Parietal lobe (tissue), 2 donors: ENCODE data around the gene NECTIN4. TPM values are rescaled to one million over a fixed set of nuclear protein-coding genes. Genes with fewer than 3 reads are reported as not detected.

Experiments
- small RNA-seq: library from RNA; depleted of rRNA; stranded (forward); fragments of <200 nt; gene quantifications from one replicate; pipeline ENCODE3, GENCODE V24; 2014; ENCODE audit warnings: low replicate concordance
- total RNA-seq: library from RNA; depleted of rRNA; stranded (reverse); fragments of >200 nt; gene quantifications from one replicate; pipeline ENCODE4 v1.2.3, GENCODE V29; 2014

The NECTIN4 gene
- not detected for total RNA-seq

GRCh38 chr1:161089251-161089924, at the start of gene NECTIN4:
Gene NECTIN4, minus strand, starts transcription at chr1:161089558. Its CDS starts 262 bp downstream, at chr1:161089296.

GRCh38 chr1:161132410-161133219, 43.3 kb upstream of the NECTIN4 start, which contains the start of gene DEDD:
Gene DEDD, minus strand, starts transcription at chr1:161132667. Its CDS starts 8,205 bp downstream, at chr1:161124462.

GRCh38 chr1:161117759-161118581, 28.6 kb upstream of the NECTIN4 start, which contains the start of the genes NIT1 and PFDN2:
Gene NIT1, plus strand, starts transcription at chr1:161118105. Its CDS starts 72 bp downstream, at chr1:161118177.
Gene PFDN2, minus strand, starts transcription at chr1:161118037. Its CDS starts 11 bp downstream, at chr1:161118026.

GRCh38 chr1:161098210-161099068, 9.1 kb upstream of the NECTIN4 start, which contains the start of gene KLHDC9:
Gene KLHDC9, plus strand, starts transcription at chr1:161098361. Its CDS starts 175 bp downstream, at chr1:161098536.

GRCh38 chr1:161069731-161070270, 19.6 kb downstream of the NECTIN4 start, which contains the start of gene ARHGAP30:
Gene ARHGAP30, minus strand, starts transcription at chr1:161069891. Its CDS starts 267 bp downstream, at chr1:161069624.

GRCh38 chr1:161045736-161046604, 43.4 kb downstream of the NECTIN4 start, which contains the start of gene USF1:
Gene USF1, minus strand, starts transcription at chr1:161045977. Its CDS starts 2,702 bp downstream, at chr1:161043275.

GRCh38 chr1:161038523-161039153, 50.7 kb downstream of the NECTIN4 start, which contains the start of gene TSTD1:
Gene TSTD1, minus strand, starts transcription at chr1:161038964. Its CDS starts 75 bp downstream, at chr1:161038889.

Small RNA genes within 50 kb of the gene (small RNA-seq; reads per million reads assigned to genes)
- not detected for gene AL591806.2

Other genes starting within 250 kb of the NECTIN4 start
- gene CD244, start 226.7 kb downstream of the NECTIN4 start, total RNA-seq: not detected
- not detected for gene ITLN1, start 204.4 kb downstream of the NECTIN4 start, total RNA-seq
- not detected for gene ITLN2, start 134.7 kb downstream of the NECTIN4 start, total RNA-seq
- gene F11R, start 68.4 kb downstream of the NECTIN4 start, total RNA-seq: 18.8 TPM
- 35.1 TPM for gene TSTD1, start 50.6 kb downstream of the NECTIN4 start, total RNA-seq
- 121 TPM for gene USF1, start 43.6 kb downstream of the NECTIN4 start, total RNA-seq
- gene ARHGAP30, start 19.7 kb downstream of the NECTIN4 start, total RNA-seq: 0.31 TPM
- 1.6 TPM for gene KLHDC9, start 8.8 kb upstream of the NECTIN4 start, total RNA-seq
- 30.0 TPM for gene PFDN2, start 28.5 kb upstream of the NECTIN4 start, total RNA-seq
- 26.3 TPM for gene NIT1, start 28.5 kb upstream of the NECTIN4 start, total RNA-seq
- gene DEDD, start 43.1 kb upstream of the NECTIN4 start, total RNA-seq: 20.0 TPM
- gene UFC1, start 64.4 kb upstream of the NECTIN4 start, total RNA-seq: 81.1 TPM
- 22.2 TPM for gene USP21, start 69.9 kb upstream of the NECTIN4 start, total RNA-seq
- gene PPOX, start 76.9 kb upstream of the NECTIN4 start, total RNA-seq: 26.3 TPM
- 20.0 TPM for gene B4GALT3, start 87.9 kb upstream of the NECTIN4 start, total RNA-seq
- gene ADAMTS4, start 109.5 kb upstream of the NECTIN4 start, total RNA-seq: 0.31 TPM
- 128 TPM for gene NDUFS2, start 112.8 kb upstream of the NECTIN4 start, total RNA-seq
- gene FCER1G, start 125.7 kb upstream of the NECTIN4 start, total RNA-seq: 3.8 TPM
- not detected for gene APOA2, start 134.1 kb upstream of the NECTIN4 start, total RNA-seq
- gene TOMM40L, start 136.5 kb upstream of the NECTIN4 start, total RNA-seq: 25.4 TPM
- not detected for gene NR1I3, start 148.6 kb upstream of the NECTIN4 start, total RNA-seq
- gene PCP4L1, start 169.2 kb upstream of the NECTIN4 start, total RNA-seq: 1.9 TPM
- gene MPZ, start 220.4 kb upstream of the NECTIN4 start, total RNA-seq: 2.2 TPM
- 21.6 TPM for gene SDHC, start 224.8 kb upstream of the NECTIN4 start, total RNA-seq